PC-3 (cell line): ENCODE results near the gene RPS21. TPM values are rescaled to one million over a fixed set of nuclear protein-coding genes. Genes with fewer than 3 reads are reported as not detected.
A peak's percentile ranks its signal among the peaks of the same experiment; 100 is the strongest.

ENCODE experiments used
- ATAC-seq: fragments of 200-7000 bp; cut with Tn5 transposase; 2 replicates; pipeline ENCODE4 v1.9.1; 2020; ENCODE audit warnings: mild to moderate bottlenecking, moderate library complexity
- BruUV-seq: library from RNA; stranded (reverse); fragments of 400-500 nt; replicated peaks from 2 replicates; lab custom pipeline; 2021; lab: Mats Ljungman, UMichigan
- CTCF ChIA-PET: fragments of 300-600 bp; sonication (Branson Sonifier 250); formaldehyde crosslinking; loops from one replicate; lab custom pipeline; 2022; ENCODE audit warnings: antibody characterized with exemption; lab: Charles Lee
- POLR2A ChIA-PET: fragments of 300-600 bp; sonication (Branson Sonifier 250); formaldehyde crosslinking; loops from one replicate; lab custom pipeline; 2022; ENCODE audit warnings: antibody characterized with exemption; ENCODE audit not compliant: unreplicated experiment; lab: Charles Lee
- DNase-seq: peaks from one replicate; pipeline ENCODE4 v3.0.0-alpha.2; 2015
- H2AFZ ChIP-seq: fragments of 300-600 bp; sonication (generic); 2 replicates; pipeline ENCODE4 v1.6.0; 2016; ENCODE audit warnings: antibody characterized with exemption, low read length
- H3F3A ChIP-seq: fragments of 300-600 bp; sonication (generic); one replicate; pipeline ENCODE4 v1.6.0; 2017; ENCODE audit warnings: antibody characterized with exemption, low read length, control low read depth, mild to moderate bottlenecking; ENCODE audit not compliant: unreplicated experiment
- H3K27ac ChIP-seq: fragments of 300-600 bp; sonication (generic); 2 replicates; pipeline ENCODE4 v1.5.1; 2016; ENCODE audit warnings: mild to moderate bottlenecking, low read length
- H3K27me3 ChIP-seq: fragments of 300-600 bp; sonication (generic); 2 replicates; pipeline ENCODE4 v1.6.1; 2016; ENCODE audit warnings: low read length, mixed read lengths
- H3K36me3 ChIP-seq: fragments of 300-600 bp; sonication (generic); 2 replicates; pipeline ENCODE4 v1.6.1; 2016; ENCODE audit warnings: low read depth, mixed run types, low read length, mixed read lengths
- H3K4me1 ChIP-seq: fragments of 300-600 bp; sonication (generic); 2 replicates; pipeline ENCODE4 v1.5.1; 2016; ENCODE audit warnings: low read length; ENCODE audit not compliant: insufficient read depth
- H3K4me2 ChIP-seq: fragments of 300-600 bp; sonication (generic); 2 replicates; pipeline ENCODE4 v1.6.0; 2016; ENCODE audit warnings: low read length
- H3K4me3 ChIP-seq: fragments of 300-600 bp; sonication (generic); 2 replicates; pipeline ENCODE4 v1.5.1; 2016; ENCODE audit warnings: mild to moderate bottlenecking, low read length, mixed read lengths
- H3K79me2 ChIP-seq: fragments of 300-600 bp; sonication (generic); 2 replicates; pipeline ENCODE4 v1.6.1; 2017; ENCODE audit warnings: low read length, mixed read lengths
- H3K9ac ChIP-seq: fragments of 300-600 bp; sonication (generic); 2 replicates; pipeline ENCODE4 v1.6.0; 2016; ENCODE audit warnings: mild to moderate bottlenecking, low read length
- H3K9me2 ChIP-seq: fragments of 300-600 bp; sonication (generic); replicated peaks from 2 replicates; pipeline ENCODE4 v1.6.1; 2016; ENCODE audit warnings: mixed run types, low read length, mixed read lengths
- H3K9me3 ChIP-seq: fragments of 300-600 bp; sonication (generic); 2 replicates; pipeline ENCODE4 v1.6.1; 2016; ENCODE audit warnings: low read length, mixed read lengths
- H4K20me1 ChIP-seq: fragments of 300-600 bp; sonication (generic); 2 replicates; pipeline ENCODE4 v1.6.1; 2016; ENCODE audit warnings: low read length, mixed read lengths
- CTCF ChIP-seq: fragments of 300-600 bp; sonication (generic); conservative IDR thresholded peaks from 2 replicates; pipeline ENCODE4 v1.5.1; 2017; ENCODE audit warnings: antibody characterized with exemption, low read depth, mild to moderate bottlenecking, low read length
- EZH2 ChIP-seq: fragments of 300-600 bp; sonication (generic); IDR thresholded peaks from one replicate; pipeline ENCODE4 v1.6.1; 2017; ENCODE audit warnings: antibody characterized with exemption, mild to moderate bottlenecking, low read length; ENCODE audit not compliant: unreplicated experiment
- EZH2phosphoT487 ChIP-seq: fragments of 300-600 bp; sonication (generic); IDR thresholded peaks from 2 replicates; pipeline ENCODE4 v1.6.1; 2018; ENCODE audit warnings: mild to moderate bottlenecking, antibody characterized with exemption, low read length, borderline replicate concordance
- intact Hi-C: fragments of 100-400 bp; cut with micrococcal nuclease; formaldehyde crosslinking; loops from 2 replicates; pipeline ENCODE4 v1.9.0; 2023
- total RNA-seq: library from RNA; depleted of rRNA; stranded (reverse); fragments of >200 nt; gene quantifications from 2 replicates; pipeline ENCODE4 v1.2.3, GENCODE V29; 2014

Gene RPS21
- total RNA-seq, 1 experiment from 2014 or later: 1,945 TPM

- H3K4me2 ChIP-seq: peak overlapping the region; percentile 73; the same call in 1 of the 2 replicates
- peaks cover 9% of the 10 kb centered on the region for H3K79me2 ChIP-seq
- no peaks in the 10 kb centered on the region for H4K20me1 ChIP-seq
- H3K9me2 ChIP-seq: no peaks in the 10 kb centered on the region
- CTCF ChIA-PET: interaction anchor here (1.8 kb wide), 1 partner anchor 205 kb away, joined by 5 read pairs; no protein-coding TSS in a partner anchor
- peaks cover 12% of the 10 kb centered on the region for H3K4me1 ChIP-seq
- H3K9ac ChIP-seq: no peak overlapping the region
- no peaks in the 10 kb centered on the region for H3K36me3 ChIP-seq
- no peaks in the 10 kb centered on the region for H3F3A ChIP-seq
- DNase-seq: no peak
- no peak for TF ChIP-seq CTCF
- TF ChIP-seq EZH2: no peak
- no peak for TF ChIP-seq EZH2phosphoT487
- H3K27me3 ChIP-seq: no peaks in the 10 kb centered on the region
- H3K27ac ChIP-seq: no peak overlapping the region
- POLR2A ChIA-PET: no interaction called here
- no peak overlapping the region for H3K4me3 ChIP-seq
- BruUV-seq: no TSS peak
- no peaks in the 10 kb centered on the region for H3K9me3 ChIP-seq
- ATAC-seq: no peak
- intact Hi-C loops: loop anchor here (2.0 to 5.0 kb wide), 2 partner anchors 76 to 86 kb away; no protein-coding TSS in a partner anchor
- H2AFZ ChIP-seq: no peak overlapping the region
Measured at GRCh38 chr20:62410746-62411478, 24.0 kb downstream of the RPS21 start.

- Histone ChIP-seq H3K27me3 (no peaks in the 10 kb centered on the region), H3K9ac (no peak overlapping the region), H3K9me2 (no peaks in the 10 kb centered on the region), H2AFZ (no peak overlapping the region), H3K9me3 (no peaks in the 10 kb centered on the region), H3K36me3 (no peaks in the 10 kb centered on the region), H3K4me2 (no peak overlapping the region), H3K27ac (no peak overlapping the region), H3K4me1 (peaks cover 7% of the 10 kb centered on the region), H3K79me2 (peaks cover 2% of the 10 kb centered on the region), H4K20me1 (no peaks in the 10 kb centered on the region), H3F3A (no peaks in the 10 kb centered on the region), H3K4me3 (no peak overlapping the region)
- no peak for ATAC-seq
- TF ChIP-seq EZH2phosphoT487 (no peak), CTCF (no peak), EZH2 (no peak)
- ChIA-PET CTCF (no interaction called here), POLR2A (no interaction called here)
- no TSS peak for BruUV-seq
- intact Hi-C loops: loop anchor here (2.0 to 5.0 kb wide), 2 partner anchors 76 to 85 kb away; no protein-coding TSS in a partner anchor
- DNase-seq: no peak
Measured at GRCh38 chr20:62411479-62412193, 24.7 kb downstream of the RPS21 start.
